ENCODE data around the gene MAP3K2. TPM values are rescaled to one million over a fixed set of nuclear protein-coding genes. Genes with fewer than 3 reads are reported as not detected.

Gene MAP3K2
- total and polyA plus RNA-seq, 2 experiments from 2014 or later: 10.2 to 23.5 TPM

- Histone ChIP-seq H3K4me1 (ENCODE audit: insufficient read depth) (no peaks in the 10 kb centered on the region), H3K27me3 (ENCODE audit: insufficient read depth) (no peaks in the 10 kb centered on the region), H3K4me3 (no peak overlapping the region), H3F3A (replicated peaks; ENCODE audit: low read depth) (no peaks in the 10 kb centered on the region), H3K27ac (ENCODE audit: low read depth) (no peak overlapping the region), H3K9me2 (ENCODE audit: insufficient read depth) (no peaks in the 10 kb centered on the region), H4K20me1 (replicated peaks; ENCODE audit: insufficient read depth) (no peaks in the 10 kb centered on the region), H3K79me2 (replicated peaks; ENCODE audit: insufficient read depth) (no peaks in the 10 kb centered on the region), H3K36me3 (ENCODE audit: insufficient read depth) (no peaks in the 10 kb centered on the region), H3K4me2 (no peak overlapping the region), H2AFZ (no peak overlapping the region)
- peaks cover 13% of the 10 kb centered on the region for H3K9me3 Mint-ChIP-seq
- peaks cover 3% of the 10 kb centered on the region; the same call in 1 of the 3 replicates for H3K36me3 Mint-ChIP-seq (ENCODE audit: low read depth)
- no peaks in the 10 kb centered on the region for H3K4me1 Mint-ChIP-seq
- DNase-seq (ENCODE audit: low spot score) (no peak), ATAC-seq (no peak)
- H3K27ac Mint-ChIP-seq: no peak overlapping the region
- H3K4me3 Mint-ChIP-seq: no peak overlapping the region
- TF ChIP-seq ZNF462 (CRISPR knock-in tag; IDR thresholded peaks at IDR 0.05): no peak
- TF ChIP-seq NANOG (IDR thresholded peaks at IDR 0.05; ENCODE audit: borderline replicate concordance): no peak
- peaks cover 5% of the 10 kb centered on the region for H3K27me3 Mint-ChIP-seq (ENCODE audit: insufficient read depth, low read depth, poor library complexity)
These were observed 49.3 kb upstream of the MAP3K2 start for GRCh38 chr2:127437056-127437455.

GRCh38 chr2:127434515-127434914 is 46.7 kb upstream of the MAP3K2 start:
- Mint-ChIP-seq H3K4me3 (no peak overlapping the region), H3K27ac (no peak overlapping the region), H3K27me3 (ENCODE audit: insufficient read depth, low read depth, poor library complexity) (peaks cover 8% of the 10 kb centered on the region), H3K9me3 (peaks cover 3% of the 10 kb centered on the region; the same call in 1 of the 3 replicates), H3K36me3 (ENCODE audit: low read depth) (no peaks in the 10 kb centered on the region; the same call in 2 of the 3 replicates), H3K4me1 (no peaks in the 10 kb centered on the region)
- no peaks in the 10 kb centered on the region for H4K20me1 ChIP-seq (replicated peaks; ENCODE audit: insufficient read depth)
- ATAC-seq (no peak), DNase-seq (ENCODE audit: low spot score) (no peak)
- H3K27me3 ChIP-seq (ENCODE audit: insufficient read depth): no peaks in the 10 kb centered on the region
- no peaks in the 10 kb centered on the region for H3K36me3 ChIP-seq (ENCODE audit: insufficient read depth)
- H2AFZ ChIP-seq: no peak overlapping the region
- H3K4me3 ChIP-seq: no peak overlapping the region
- H3K27ac ChIP-seq (ENCODE audit: low read depth): no peak overlapping the region
- H3K4me1 ChIP-seq (ENCODE audit: insufficient read depth): no peaks in the 10 kb centered on the region
- no peak overlapping the region for H3K4me2 ChIP-seq
- no peaks in the 10 kb centered on the region for H3K9me2 ChIP-seq (ENCODE audit: insufficient read depth)
- no peaks in the 10 kb centered on the region for H3F3A ChIP-seq (replicated peaks; ENCODE audit: low read depth)
- no peaks in the 10 kb centered on the region for H3K79me2 ChIP-seq (replicated peaks; ENCODE audit: insufficient read depth)
- TF ChIP-seq POLR2AphosphoS5 (IDR thresholded peaks at IDR 0.05; ENCODE audit: low read depth) (no peak), EZH2phosphoT487 (IDR thresholded peaks at IDR 0.05; ENCODE audit: unreplicated experiment) (no peak), STAT1 (IDR thresholded peaks at IDR 0.05; ENCODE audit: unreplicated experiment) (no peak), CTCF (conservative IDR thresholded peaks at IDR 0.05; ENCODE audit: low read depth in 2 of 2) (no peak), EZH2 (IDR thresholded peaks at IDR 0.05; ENCODE audit: low read depth, unreplicated experiment) (no peak), NANOG (IDR thresholded peaks at IDR 0.05; ENCODE audit: borderline replicate concordance) (no peak), REST (IDR thresholded peaks at IDR 0.05; ENCODE audit: unreplicated experiment) (no peak), JUNB (IDR thresholded peaks at IDR 0.05; ENCODE audit: unreplicated experiment) (no peak), ZNF114 (CRISPR knock-in tag; IDR thresholded peaks at IDR 0.05) (no peak)
